MCF 10A (cell line): ENCODE measurements around the gene LDAH. TPM values are rescaled to one million over a fixed set of nuclear protein-coding genes. Genes with fewer than 3 reads are reported as not detected.

Experiments used
- BruUV-seq: library from RNA; stranded (reverse); fragments of 400-500 nt; replicated peaks from 2 replicates; lab custom pipeline; 2021; lab: Mats Ljungman, UMichigan
- CTCF ChIA-PET: fragments of 300-600 bp; sonication (Branson Sonifier 250); formaldehyde crosslinking; extraction: SDS; loops from one replicate; lab custom pipeline; 2021; ENCODE audit warnings: antibody characterized with exemption, inconsistent platforms; lab: Yijun Ruan, JAX
- POLR2A ChIA-PET: fragments of 300-600, 350-650 bp; sonication (Branson Sonifier 250); formaldehyde crosslinking; extraction: SDS; loops from one replicate; lab custom pipeline; 2020; ENCODE audit warnings: antibody characterized with exemption, inconsistent platforms; lab: Yijun Ruan, JAX
- DNase-seq: peaks from one replicate; pipeline ENCODE4 v3.0.0-alpha.2; 2018; ENCODE audit not compliant: unreplicated experiment
- H3K27ac Mint-ChIP-seq: one replicate; pipeline ENCODE4 v1.8.0; 2022; ENCODE audit warnings: mild to moderate bottlenecking, low read depth, mixed read lengths; ENCODE audit not compliant: unreplicated experiment
- H3K27me3 Mint-ChIP-seq: one replicate; pipeline ENCODE4 v1.8.0; 2022; ENCODE audit warnings: mixed read lengths; ENCODE audit not compliant: insufficient read depth, unreplicated experiment
- H3K36me3 Mint-ChIP-seq: one replicate; pipeline ENCODE4 v1.8.0; 2022; ENCODE audit warnings: mild to moderate bottlenecking, moderate library complexity, mixed read lengths; ENCODE audit not compliant: insufficient read depth, unreplicated experiment
- H3K4me1 Mint-ChIP-seq: one replicate; pipeline ENCODE4 v1.8.0; 2022; ENCODE audit warnings: mixed read lengths; ENCODE audit not compliant: insufficient read depth, unreplicated experiment
- H3K4me3 Mint-ChIP-seq: one replicate; pipeline ENCODE4 v1.8.0; 2022; ENCODE audit warnings: mild to moderate bottlenecking, moderate library complexity, mixed read lengths; ENCODE audit not compliant: unreplicated experiment
- H3K9me3 Mint-ChIP-seq: one replicate; pipeline ENCODE4 v1.8.0; 2022; ENCODE audit warnings: mixed read lengths; ENCODE audit not compliant: unreplicated experiment
- intact Hi-C: fragments of 100-400 bp; cut with micrococcal nuclease; formaldehyde crosslinking; loops from 2 replicates; pipeline ENCODE4 v1.14.1; 2022
- total RNA-seq: library from RNA; stranded (reverse); gene quantifications from 2 replicates; pipeline ENCODE4 v1.2.3, GENCODE V29; 2022
- TF ChIP-seq, protein P1 (sequence below): fragments of 200-600 bp; IDR thresholded peaks from one replicate; pipeline ENCODE4 v1.8.0; 2022; ENCODE audit warnings: antibody characterized with exemption, mild to moderate bottlenecking; ENCODE audit not compliant: unreplicated experiment

The LDAH gene
- total RNA-seq, 1 experiment from 2014 or later: 17.0 TPM

DNA sequence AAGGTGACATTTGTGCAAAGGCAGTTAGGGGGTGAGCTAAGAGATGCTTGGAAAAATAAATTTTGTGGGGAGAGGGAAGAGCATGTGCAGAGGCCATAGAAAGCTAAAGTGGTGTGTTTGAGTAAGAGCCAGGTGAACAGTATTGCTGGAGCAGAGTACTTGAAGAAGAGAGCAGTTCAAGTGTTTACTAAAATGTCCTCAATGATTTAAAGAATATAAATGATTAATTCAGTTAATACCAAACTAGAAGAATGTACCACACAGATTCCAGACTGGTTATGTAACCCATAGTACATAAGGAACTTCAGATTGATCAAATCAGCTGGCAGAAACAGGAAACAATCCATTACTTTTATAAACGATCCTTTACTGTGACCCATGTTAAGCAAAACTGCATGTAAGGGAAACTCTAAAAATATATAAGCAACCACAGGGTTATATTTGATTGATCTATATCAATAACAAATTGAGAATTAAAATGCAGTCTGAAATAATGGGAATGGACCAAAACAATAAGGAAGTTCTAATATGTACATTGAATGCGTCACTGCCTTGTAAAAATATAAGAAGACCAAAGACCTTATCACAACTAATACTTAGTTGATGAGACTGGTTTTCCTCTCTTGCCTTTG lies 76.9 kb downstream of the LDAH start:
- TF ChIP-seq, protein P1, sequence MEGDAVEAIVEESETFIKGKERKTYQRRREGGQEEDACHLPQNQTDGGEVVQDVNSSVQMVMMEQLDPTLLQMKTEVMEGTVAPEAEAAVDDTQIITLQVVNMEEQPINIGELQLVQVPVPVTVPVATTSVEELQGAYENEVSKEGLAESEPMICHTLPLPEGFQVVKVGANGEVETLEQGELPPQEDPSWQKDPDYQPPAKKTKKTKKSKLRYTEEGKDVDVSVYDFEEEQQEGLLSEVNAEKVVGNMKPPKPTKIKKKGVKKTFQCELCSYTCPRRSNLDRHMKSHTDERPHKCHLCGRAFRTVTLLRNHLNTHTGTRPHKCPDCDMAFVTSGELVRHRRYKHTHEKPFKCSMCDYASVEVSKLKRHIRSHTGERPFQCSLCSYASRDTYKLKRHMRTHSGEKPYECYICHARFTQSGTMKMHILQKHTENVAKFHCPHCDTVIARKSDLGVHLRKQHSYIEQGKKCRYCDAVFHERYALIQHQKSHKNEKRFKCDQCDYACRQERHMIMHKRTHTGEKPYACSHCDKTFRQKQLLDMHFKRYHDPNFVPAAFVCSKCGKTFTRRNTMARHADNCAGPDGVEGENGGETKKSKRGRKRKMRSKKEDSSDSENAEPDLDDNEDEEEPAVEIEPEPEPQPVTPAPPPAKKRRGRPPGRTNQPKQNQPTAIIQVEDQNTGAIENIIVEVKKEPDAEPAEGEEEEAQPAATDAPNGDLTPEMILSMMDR: no peak
- no peaks in the 10 kb centered on the region for H3K4me1 Mint-ChIP-seq
- peaks cover 21% of the 10 kb centered on the region for H3K36me3 Mint-ChIP-seq
- no peaks in the 10 kb centered on the region for H3K9me3 Mint-ChIP-seq
- DNase-seq: no peak
- CTCF ChIA-PET: interaction anchor here (0.8 kb wide), 1 partner anchor 70 kb away, joined by 3 read pairs; no protein-coding TSS in a partner anchor
- no peaks in the 10 kb centered on the region for H3K27me3 Mint-ChIP-seq
- intact Hi-C loops: no loop called here
- H3K4me3 Mint-ChIP-seq: no peak overlapping the region
- no TSS peak for BruUV-seq
- POLR2A ChIA-PET: interaction anchor here (0.6 kb wide), 1 partner anchor 516 kb away, joined by 3 read pairs; no protein-coding TSS in a partner anchor
- no peak overlapping the region for H3K27ac Mint-ChIP-seq

DNA sequence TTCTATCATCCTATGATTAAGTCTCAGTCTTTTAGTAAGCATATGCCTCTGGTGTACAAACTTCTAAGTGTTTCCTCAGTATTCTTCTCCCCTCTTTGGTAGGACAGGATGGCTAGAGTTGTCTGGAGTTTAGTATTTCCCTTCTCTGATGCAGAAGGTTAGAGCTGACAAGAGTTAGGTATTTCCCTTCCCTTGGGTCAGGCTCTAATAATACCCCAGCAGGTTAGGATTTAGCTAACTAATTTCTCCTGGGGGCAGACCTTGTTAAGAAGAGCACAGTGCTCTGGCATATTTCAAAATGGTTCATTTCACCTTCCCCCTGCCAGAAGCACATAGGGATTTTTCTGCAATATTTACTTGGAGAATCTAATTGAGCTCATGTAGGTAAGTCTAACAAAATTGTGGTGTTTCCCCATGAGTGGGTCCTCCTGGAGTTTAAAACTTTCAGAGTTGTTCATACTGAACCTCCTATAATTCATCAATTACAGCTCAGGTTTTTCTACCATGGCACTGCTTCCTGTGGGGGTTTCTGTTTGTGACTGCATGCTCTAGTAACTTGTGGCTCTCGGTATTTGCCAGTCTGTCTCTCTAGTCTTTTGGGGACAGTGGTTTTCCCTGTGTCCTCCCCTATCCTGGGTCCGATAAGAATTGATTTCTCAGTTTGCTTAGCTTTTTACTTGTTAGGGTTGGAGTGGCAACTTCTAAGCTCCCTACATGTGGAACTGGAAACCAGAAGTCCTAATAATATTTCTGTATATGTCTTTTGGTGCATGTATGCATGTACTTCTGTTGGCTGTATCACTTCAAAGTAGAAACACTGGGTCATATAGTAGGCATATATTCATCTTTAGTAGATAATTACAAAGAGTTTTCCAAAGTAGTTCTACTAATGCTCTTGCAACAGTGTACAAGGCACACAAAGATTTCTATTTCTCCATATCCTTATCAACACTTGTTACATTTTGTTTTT lies 78.2 kb downstream of the LDAH start:
- H3K9me3 Mint-ChIP-seq: no peaks in the 10 kb centered on the region
- ChIA-PET POLR2A (interaction anchor here (1.7 kb wide), 1 partner anchor 59 kb away, joined by 3 read pairs; no protein-coding TSS in a partner anchor), CTCF (interaction anchor here (0.7 to 1.3 kb wide), 3 partner anchors 14 to 83 kb away, joined by 3 to 6 read pairs (median 5); no protein-coding TSS in a partner anchor)
- TF ChIP-seq, protein P1: no peak
- no peaks in the 10 kb centered on the region for H3K4me1 Mint-ChIP-seq
- no peaks in the 10 kb centered on the region for H3K27me3 Mint-ChIP-seq
- no peak for DNase-seq
- peaks cover 15% of the 10 kb centered on the region for H3K36me3 Mint-ChIP-seq
- H3K4me3 Mint-ChIP-seq: no peak overlapping the region
- intact Hi-C loops: no loop called here
- H3K27ac Mint-ChIP-seq: no peak overlapping the region
- BruUV-seq: no TSS peak

DNA sequence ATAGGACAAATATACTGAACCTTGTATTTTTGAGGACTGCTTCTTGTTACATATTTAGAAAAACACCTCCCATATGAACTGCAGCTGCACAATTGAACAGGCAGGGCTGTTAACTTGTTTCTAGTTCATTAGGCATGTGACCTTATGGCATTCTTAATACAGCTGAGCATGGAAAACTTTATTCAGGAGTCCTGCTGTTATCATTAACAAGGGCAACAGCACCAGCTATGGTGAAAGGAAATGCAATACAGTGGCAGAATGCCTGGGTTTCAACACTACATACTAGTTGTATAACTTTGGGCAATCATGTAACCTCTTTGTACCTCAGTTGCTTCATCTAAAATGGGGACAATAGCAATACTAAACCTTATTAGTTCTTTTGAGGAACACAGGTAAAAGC lies 84.1 kb downstream of the LDAH start:
- POLR2A ChIA-PET: interaction anchor here (1.1 kb wide), 1 partner anchor 10 kb away, joined by 3 read pairs; no protein-coding TSS in a partner anchor
- Mint-ChIP-seq H3K27me3 (no peaks in the 10 kb centered on the region), H3K9me3 (no peaks in the 10 kb centered on the region), H3K4me3 (no peak overlapping the region), H3K36me3 (peaks cover 13% of the 10 kb centered on the region), H3K4me1 (no peaks in the 10 kb centered on the region), H3K27ac (no peak overlapping the region)
- no TSS peak for BruUV-seq
- no peak for DNase-seq
- TF ChIP-seq, protein P1: no peak
- intact Hi-C loops: no loop called here
- CTCF ChIA-PET: interaction anchor here (1.3 kb wide), 1 partner anchor 31 kb away, joined by 3 read pairs; no protein-coding TSS in a partner anchor

DNA sequence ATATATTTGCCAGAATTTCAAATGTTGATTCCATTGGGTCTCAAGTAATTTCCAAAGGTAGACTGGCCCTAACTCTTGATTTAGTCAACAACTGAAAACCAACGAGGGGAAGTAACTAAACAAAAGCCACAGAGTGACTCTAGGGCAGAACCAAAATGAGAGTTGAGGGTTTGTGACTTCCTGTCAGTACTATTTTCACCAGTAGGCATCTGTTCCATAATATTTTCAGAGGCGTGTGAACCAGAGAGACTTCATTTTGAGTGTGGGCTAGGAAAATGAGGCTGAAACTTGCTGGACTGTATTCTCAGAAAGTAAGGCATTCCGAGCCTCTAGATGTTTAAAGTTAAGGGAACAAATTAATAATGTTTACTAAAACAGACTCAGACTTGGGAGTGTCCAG lies 85.4 kb downstream of the LDAH start:
- Mint-ChIP-seq H3K27me3 (no peaks in the 10 kb centered on the region), H3K4me1 (no peaks in the 10 kb centered on the region), H3K36me3 (peaks cover 15% of the 10 kb centered on the region), H3K4me3 (no peak overlapping the region), H3K27ac (no peak overlapping the region), H3K9me3 (no peaks in the 10 kb centered on the region)
- TF ChIP-seq, protein P1: no peak
- no peak for DNase-seq
- BruUV-seq: no TSS peak
- ChIA-PET CTCF (no interaction called here), POLR2A (no interaction called here)
- intact Hi-C loops: no loop called here
